Ectodermal cell (in vitro differentiated cells): ENCODE data around the gene SPAG17.

Experiments used
- H3K27ac ChIP-seq: 2 replicates; pipeline ENCODE4 v1.7.0; 2013; ENCODE audit warnings: mild to moderate bottlenecking, low read depth, low read length; ENCODE audit not compliant: insufficient read depth, poor library complexity, severe bottlenecking
- H3K27me3 ChIP-seq: 2 replicates; pipeline ENCODE4 v1.7.0; 2013; ENCODE audit warnings: mild to moderate bottlenecking, low read length; ENCODE audit not compliant: insufficient read depth, control insufficient read depth, poor library complexity, severe bottlenecking
- H3K36me3 ChIP-seq: one replicate; pipeline ENCODE4 v1.7.0; 2013; ENCODE audit warnings: low read length; ENCODE audit not compliant: control insufficient read depth, insufficient read depth
- H3K4me1 ChIP-seq: one replicate; pipeline ENCODE4 v1.7.0; 2013; ENCODE audit warnings: low read length; ENCODE audit not compliant: control insufficient read depth, insufficient read depth
- H3K4me3 ChIP-seq: 2 replicates; pipeline ENCODE4 v1.7.0; 2013; ENCODE audit warnings: low read depth, low read length, control low read depth; ENCODE audit not compliant: insufficient read depth
- H3K9me3 ChIP-seq: 2 replicates; pipeline ENCODE4 v1.7.0; 2013; ENCODE audit warnings: mild to moderate bottlenecking, low read length, moderate library complexity; ENCODE audit not compliant: control insufficient read depth
- WGBS, 2 experiments: methylation state at CpG; one replicate each; pipeline ENCODE4 v1.1.7; 2013; ENCODE audit warnings: missing lambda C conversion rate in 2 of 2; 5-methylcytosine and 5-hydroxymethylcytosine counted together

The SPAG17 gene

GRCh38 chr1:118085365-118085764, 99.7 kb downstream of the SPAG17 start:
- Histone ChIP-seq H3K4me3 (no peak overlapping the region), H3K27me3 (no peaks in the 10 kb centered on the region), H3K36me3 (no peaks in the 10 kb centered on the region), H3K9me3 (no peaks in the 10 kb centered on the region), H3K27ac (no peak overlapping the region), H3K4me1 (no peaks in the 10 kb centered on the region)
- 86 to 90% methylated on average over 2 to 9 of the region's 12 CpGs for WGBS, 2 experiments

DNA sequence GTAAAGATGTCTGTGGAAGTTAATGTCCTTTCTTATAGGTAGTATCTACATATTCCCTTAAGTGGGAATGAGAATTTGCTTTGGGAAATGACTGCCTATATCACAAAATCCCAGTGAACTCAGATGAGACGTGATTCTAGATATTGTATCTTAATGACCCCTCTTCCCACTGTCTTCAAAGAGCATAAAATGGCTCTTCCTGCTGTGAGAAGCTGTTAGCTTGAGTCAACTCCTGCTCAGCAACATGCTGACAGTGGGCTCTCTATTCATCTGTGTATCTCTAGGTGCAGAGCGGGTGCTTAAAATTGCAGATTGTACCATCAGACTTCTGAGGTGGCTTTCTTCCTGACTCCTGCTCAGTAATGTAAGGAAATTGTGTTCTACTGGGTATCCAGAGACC, 100.6 kb downstream of the SPAG17 start:
- Histone ChIP-seq H3K36me3 (no peaks in the 10 kb centered on the region), H3K27ac (no peak overlapping the region), H3K4me3 (no peak overlapping the region), H3K4me1 (no peaks in the 10 kb centered on the region), H3K27me3 (no peaks in the 10 kb centered on the region), H3K9me3 (no peaks in the 10 kb centered on the region)
- 67 to 68% methylated on average over 2 of the region's 2 CpGs for WGBS, 2 experiments

- WGBS, 2 experiments = 90 to 94% methylated on average over 5 of the region's 5 CpGs
- Histone ChIP-seq H3K9me3 (no peaks in the 10 kb centered on the region), H3K36me3 (no peaks in the 10 kb centered on the region), H3K27me3 (no peaks in the 10 kb centered on the region), H3K4me3 (no peak overlapping the region), H3K27ac (no peak overlapping the region), H3K4me1 (no peaks in the 10 kb centered on the region)
Observed at GRCh38 chr1:118082984-118083383, 102.0 kb downstream of the SPAG17 start.

GRCh38 chr1:118081387-118081786, 103.6 kb downstream of the SPAG17 start:
- 91% methylated on average over 3 of the region's 3 CpGs for WGBS, 2 experiments
- Histone ChIP-seq H3K36me3 (no peaks in the 10 kb centered on the region), H3K9me3 (no peaks in the 10 kb centered on the region), H3K27ac (no peak overlapping the region), H3K4me1 (no peaks in the 10 kb centered on the region), H3K27me3 (no peaks in the 10 kb centered on the region), H3K4me3 (no peak overlapping the region)

DNA sequence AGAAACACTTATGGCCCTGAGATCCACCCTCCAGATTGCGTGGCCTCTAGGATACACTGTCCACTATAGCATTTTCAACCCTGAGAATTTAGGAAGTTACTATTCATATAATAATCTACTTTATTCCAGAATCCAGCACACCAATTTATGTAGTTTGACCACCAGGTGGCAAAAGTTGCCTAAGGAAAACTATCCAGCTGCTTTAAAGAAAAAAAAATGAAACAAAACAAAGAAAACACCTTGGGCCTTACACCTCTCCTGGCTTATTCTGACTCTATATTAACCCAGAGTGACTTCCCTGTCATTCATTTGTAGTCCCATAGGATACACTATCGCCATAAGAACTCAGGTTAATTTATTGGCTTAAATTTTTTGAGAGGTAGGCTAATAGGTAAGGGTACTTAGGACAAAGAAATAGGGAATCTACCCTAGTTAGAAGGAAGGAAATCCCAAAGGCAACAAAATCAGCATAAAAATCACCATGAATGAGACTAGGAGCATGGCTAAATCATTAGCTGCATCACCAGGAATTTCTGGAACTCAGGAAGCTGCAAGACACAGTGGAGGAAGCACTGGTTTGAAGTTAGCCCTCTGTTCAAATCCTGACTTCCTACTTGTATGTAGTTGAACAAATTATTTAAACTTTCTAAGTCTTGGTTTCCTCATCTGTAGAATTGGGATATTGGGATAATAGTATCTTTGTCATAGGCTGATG, 107.5 kb downstream of the SPAG17 start:
- no peaks in the 10 kb centered on the region for H3K9me3 ChIP-seq
- H3K36me3 ChIP-seq = no peaks in the 10 kb centered on the region
- no peaks in the 10 kb centered on the region for H3K4me1 ChIP-seq
- H3K27ac ChIP-seq = no peak overlapping the region
- no peaks in the 10 kb centered on the region for H3K27me3 ChIP-seq
- no peak overlapping the region for H3K4me3 ChIP-seq
- WGBS, 2 experiments = 51 to 61% methylated on average over 2 of the region's 2 CpGs

DNA sequence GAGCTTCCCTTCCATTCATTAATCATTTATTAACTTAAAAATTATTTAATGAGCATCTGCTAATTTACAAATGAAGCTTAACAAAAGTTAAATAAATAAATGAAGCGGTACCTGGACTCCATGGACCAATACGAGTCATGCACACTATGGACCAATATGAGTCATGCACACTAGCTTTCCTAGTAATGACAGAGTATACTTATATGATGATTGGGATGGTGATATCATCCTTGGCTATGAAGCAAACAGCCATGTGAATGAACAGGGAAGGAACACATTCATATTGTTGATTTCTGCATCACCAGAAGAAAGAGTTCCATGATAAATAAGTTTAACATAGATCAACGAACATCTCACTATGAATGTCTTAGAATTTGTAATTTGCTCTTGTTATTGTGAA, 109.9 kb downstream of the SPAG17 start:
- Histone ChIP-seq H3K27ac (no peak overlapping the region), H3K36me3 (no peaks in the 10 kb centered on the region), H3K27me3 (no peaks in the 10 kb centered on the region), H3K4me1 (no peaks in the 10 kb centered on the region), H3K4me3 (no peak overlapping the region), H3K9me3 (no peaks in the 10 kb centered on the region)
- 90 to 98% methylated on average over 3 of the region's 3 CpGs for WGBS, 2 experiments

GRCh38 chr1:118073648-118074435, 111.2 kb downstream of the SPAG17 start:
- Histone ChIP-seq H3K27ac (no peak overlapping the region), H3K36me3 (no peaks in the 10 kb centered on the region), H3K27me3 (no peaks in the 10 kb centered on the region), H3K4me1 (no peaks in the 10 kb centered on the region), H3K9me3 (no peaks in the 10 kb centered on the region), H3K4me3 (no peak overlapping the region)
- 81% methylated on average over 9 of the region's 9 CpGs for WGBS, 2 experiments

- Histone ChIP-seq H3K9me3 (no peaks in the 10 kb centered on the region), H3K36me3 (no peaks in the 10 kb centered on the region), H3K4me1 (no peaks in the 10 kb centered on the region), H3K4me3 (no peak overlapping the region), H3K27ac (no peak overlapping the region), H3K27me3 (no peaks in the 10 kb centered on the region)
- 91 to 93% methylated on average over 2 of the region's 2 CpGs for WGBS, 2 experiments
Observed at GRCh38 chr1:118049981-118050380, 135.0 kb downstream of the SPAG17 start.

DNA sequence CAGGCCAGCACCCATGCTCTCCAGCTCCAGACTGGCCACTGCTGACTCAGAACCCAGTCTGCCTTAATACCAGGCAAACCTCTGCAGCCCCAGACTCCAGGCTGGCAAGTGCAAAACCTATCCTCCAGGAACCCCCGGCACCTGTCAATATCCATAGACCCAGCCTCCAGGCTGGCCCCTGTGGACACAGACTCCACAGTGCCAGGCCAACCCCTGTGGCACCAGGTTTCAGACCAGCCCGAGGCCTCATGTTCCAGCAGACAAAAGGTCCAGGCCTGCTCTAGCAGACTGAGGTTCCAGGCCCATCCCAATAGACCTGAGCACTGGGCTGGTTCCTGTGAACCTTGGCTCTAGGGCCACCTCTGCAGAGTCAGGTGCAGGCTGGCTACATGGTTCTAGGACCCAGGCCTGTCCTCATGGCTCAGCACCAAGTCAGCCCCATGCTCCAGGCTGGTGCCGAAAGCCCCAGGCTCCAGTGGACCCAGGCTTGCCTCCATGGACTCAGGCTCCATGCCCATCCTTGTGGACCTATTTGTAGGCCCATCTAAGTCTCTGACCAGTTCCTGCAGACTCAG, 137.3 kb downstream of the SPAG17 start:
- Histone ChIP-seq H3K27me3 (no peaks in the 10 kb centered on the region), H3K36me3 (no peaks in the 10 kb centered on the region), H3K27ac (no peak overlapping the region), H3K9me3 (no peaks in the 10 kb centered on the region), H3K4me3 (no peak overlapping the region), H3K4me1 (no peaks in the 10 kb centered on the region)
- 90 to 91% methylated on average over 3 of the region's 3 CpGs for WGBS, 2 experiments

GRCh38 chr1:118047006-118047649, 137.9 kb downstream of the SPAG17 start:
- 93 to 96% methylated on average over 3 of the region's 3 CpGs for WGBS, 2 experiments
- Histone ChIP-seq H3K27ac (no peak overlapping the region), H3K9me3 (no peaks in the 10 kb centered on the region), H3K4me3 (no peak overlapping the region), H3K27me3 (no peaks in the 10 kb centered on the region), H3K36me3 (no peaks in the 10 kb centered on the region), H3K4me1 (no peaks in the 10 kb centered on the region)
